BLaER1 treated with 17β-estradiol and CSF1 and Interleukin-3, amounts not matched to agents 10 nM and 100 nM (cell line): ENCODE results near the gene LDLR.

Source experiments
- H3K27ac ChIP-seq, 11 experiments: shearing (Covaris generic); formaldehyde crosslinking; 2 replicates each; pipeline ENCODE4 v1.8.1; 2022
- H3K27me3 ChIP-seq, 11 experiments: shearing (Covaris generic); formaldehyde crosslinking; 2 replicates each; pipeline ENCODE4 v1.8.1; 2022
- H3K36me3 ChIP-seq, 11 experiments: shearing (Covaris generic); formaldehyde crosslinking; 2 replicates each; pipeline ENCODE4 v1.8.1; 2022
- H3K4me1 ChIP-seq, 10 experiments: shearing (Covaris generic); formaldehyde crosslinking; 2 replicates each; pipeline ENCODE4 v1.8.1; 2022
- H3K4me2 ChIP-seq, 11 experiments: shearing (Covaris generic); formaldehyde crosslinking; 2 replicates each; pipeline ENCODE4 v1.8.1; 2022
- H3K4me3 ChIP-seq, 10 experiments: shearing (Covaris generic); formaldehyde crosslinking; 2 replicates each; pipeline ENCODE4 v1.8.1; 2022
- H3K9ac ChIP-seq, 11 experiments: shearing (Covaris generic); formaldehyde crosslinking; 2 replicates each; pipeline ENCODE4 v1.8.1; 2022
- H3K9me3 ChIP-seq, 11 experiments: shearing (Covaris generic); formaldehyde crosslinking; replicated peaks in 1 of 11; 2 replicates each; pipeline ENCODE4 v1.8.1; 2022
- H4K20me1 ChIP-seq, 11 experiments: shearing (Covaris generic); formaldehyde crosslinking; 2 replicates each; pipeline ENCODE4 v1.8.1; 2022
- Cebpa-rat ChIP-seq, 11 experiments: shearing (Covaris generic); IDR thresholded peaks; 2 replicates each; pipeline ENCODE4 v1.8.1; 2022

Gene LDLR

GRCh38 chr19:11140896-11141295 lies 51.6 kb downstream of the LDLR start:
- Histone ChIP-seq H4K20me1 (peaks cover 0 to 17% (median 3%) of the 10 kb centered on the region in 11 experiments; a peak in 6 of 22 replicates), H3K27ac (peak overlapping the region in 1 of 11 experiments; percentile 30; a peak in 2 of 22 replicates), H3K27me3 (no peaks in the 10 kb centered on the region), H3K4me2 (peak overlapping the region in 9 of 11 experiments; percentile 20 to 95 (median 85); a peak in 15 of 22 replicates), H3K4me3 (no peak overlapping the region), H3K9me3 (peaks cover 0 to 9% (median 4%) of the 10 kb centered on the region in 11 experiments; a peak in 8 of 22 replicates), H3K4me1 (peaks cover 58 to 96% (median 93%) of the 10 kb centered on the region in 10 experiments), H3K36me3 (peaks cover 6 to 20% (median 13%) of the 10 kb centered on the region in 11 experiments; a peak in 19 of 22 replicates), H3K9ac (no peak overlapping the region)
- TF ChIP-seq Cebpa-rat (IDR thresholded peaks at IDR 0.05): no peak

GRCh38 chr19:11141937-11142527 lies 52.8 kb downstream of the LDLR start:
- H4K20me1 ChIP-seq: peaks cover 0 to 19% (median 2%) of the 10 kb centered on the region in 11 experiments; a peak in 5 of 22 replicates
- TF ChIP-seq Cebpa-rat (IDR thresholded peaks at IDR 0.05): no peak
- peaks cover 50 to 85% (median 81%) of the 10 kb centered on the region in 10 experiments for H3K4me1 ChIP-seq
- H3K27me3 ChIP-seq: no peaks in the 10 kb centered on the region
- peak overlapping the region in 6 of 11 experiments; percentile 4 to 57 (median 14); a peak in 6 of 22 replicates for H3K27ac ChIP-seq
- H3K9me3 ChIP-seq: peaks cover 0 to 12% (median 6%) of the 10 kb centered on the region in 11 experiments; a peak in 8 of 22 replicates
- H3K9ac ChIP-seq: peak overlapping the region in 3 of 11 experiments; percentile 9 to 30 (median 24); a peak in 2 of 22 replicates
- peaks cover 6 to 32% (median 24%) of the 10 kb centered on the region in 11 experiments; a peak in 19 of 22 replicates for H3K36me3 ChIP-seq
- H3K4me3 ChIP-seq: no peak overlapping the region
- H3K4me2 ChIP-seq: peak overlapping the region; percentile 40 to 98 (median 94)

- TF ChIP-seq Cebpa-rat (IDR thresholded peaks at IDR 0.05): no peak
- H3K27me3 ChIP-seq: no peaks in the 10 kb centered on the region
- peaks cover 44 to 79% (median 75%) of the 10 kb centered on the region in 10 experiments for H3K4me1 ChIP-seq
- H3K36me3 ChIP-seq: peaks cover 6 to 38% (median 30%) of the 10 kb centered on the region in 11 experiments; a peak in 19 of 22 replicates
- peaks cover 0 to 25% (median 3%) of the 10 kb centered on the region in 11 experiments; a peak in 5 of 22 replicates for H4K20me1 ChIP-seq
- peak overlapping the region in 5 of 10 experiments; percentile 5 to 39 (median 31); a peak in 5 of 20 replicates for H3K4me3 ChIP-seq
- peak overlapping the region in 10 of 11 experiments; percentile 59 to 74 (median 64); a peak in 19 of 22 replicates for H3K9ac ChIP-seq
- peaks cover 0 to 12% (median 6%) of the 10 kb centered on the region in 11 experiments; a peak in 8 of 22 replicates for H3K9me3 ChIP-seq
- peak overlapping the region; percentile 89 to 98 (median 95) for H3K4me2 ChIP-seq
- peak overlapping the region; percentile 4 to 83 (median 73); a peak in 20 of 22 replicates for H3K27ac ChIP-seq
Measured at GRCh38 chr19:11142528-11143171, 53.4 kb downstream of the LDLR start.

GRCh38 chr19:11145536-11145924 lies 56.3 kb downstream of the LDLR start:
- peaks cover 23 to 52% (median 47%) of the 10 kb centered on the region in 10 experiments for H3K4me1 ChIP-seq
- H3K27me3 ChIP-seq: no peaks in the 10 kb centered on the region
- peaks cover 0 to 12% (median 6%) of the 10 kb centered on the region in 11 experiments; a peak in 8 of 22 replicates for H3K9me3 ChIP-seq
- peaks cover 0 to 47% (median 7%) of the 10 kb centered on the region in 11 experiments; a peak in 9 of 22 replicates for H4K20me1 ChIP-seq
- H3K9ac ChIP-seq: no peak overlapping the region
- no peak overlapping the region for H3K4me3 ChIP-seq
- peak overlapping the region in 1 of 11 experiments; percentile 76; a peak in 2 of 22 replicates for H3K27ac ChIP-seq
- peak overlapping the region in 1 of 11 experiments; percentile 94; a peak in 1 of 22 replicates for H3K4me2 ChIP-seq
- no peak for TF ChIP-seq Cebpa-rat (IDR thresholded peaks at IDR 0.05)
- peaks cover 6 to 67% (median 58%) of the 10 kb centered on the region in 11 experiments; a peak in 19 of 22 replicates for H3K36me3 ChIP-seq

- H3K4me1 ChIP-seq: peaks cover 8 to 35% (median 29%) of the 10 kb centered on the region in 10 experiments
- H3K27me3 ChIP-seq: no peaks in the 10 kb centered on the region
- H3K27ac ChIP-seq: no peak overlapping the region
- peaks cover 0 to 12% (median 6%) of the 10 kb centered on the region in 11 experiments; a peak in 8 of 22 replicates for H3K9me3 ChIP-seq
- H4K20me1 ChIP-seq: peaks cover 0 to 53% (median 7%) of the 10 kb centered on the region in 11 experiments; a peak in 10 of 22 replicates
- TF ChIP-seq Cebpa-rat (IDR thresholded peaks at IDR 0.05): no peak
- H3K4me2 ChIP-seq: no peak overlapping the region
- H3K9ac ChIP-seq: no peak overlapping the region
- no peak overlapping the region for H3K4me3 ChIP-seq
- peaks cover 6 to 87% (median 69%) of the 10 kb centered on the region in 11 experiments; a peak in 19 of 22 replicates for H3K36me3 ChIP-seq
Measured at GRCh38 chr19:11148001-11148400, 58.7 kb downstream of the LDLR start.

GRCh38 chr19:11151181-11151580 lies 61.9 kb downstream of the LDLR start:
- Histone ChIP-seq H3K36me3 (peaks cover 0 to 73% (median 56%) of the 10 kb centered on the region in 11 experiments; a peak in 18 of 22 replicates), H3K4me2 (peak overlapping the region in 2 of 11 experiments; percentile 5 to 27; a peak in 1 of 22 replicates), H3K9ac (no peak overlapping the region; a peak in 1 of 22 replicates), H3K4me3 (no peak overlapping the region), H3K27ac (no peak overlapping the region), H3K4me1 (peaks cover 11 to 34% (median 25%) of the 10 kb centered on the region in 10 experiments), H3K9me3 (peaks cover 0 to under 1% (median 0%) of the 10 kb centered on the region in 11 experiments; a peak in 3 of 22 replicates), H3K27me3 (no peaks in the 10 kb centered on the region), H4K20me1 (peaks cover 0 to 37% (median 5%) of the 10 kb centered on the region in 11 experiments; a peak in 9 of 22 replicates)
- no peak for TF ChIP-seq Cebpa-rat (IDR thresholded peaks at IDR 0.05)

GRCh38 chr19:11152318-11153062 lies 63.2 kb downstream of the LDLR start:
- H4K20me1 ChIP-seq: peaks cover 0 to 30% (median 5%) of the 10 kb centered on the region in 11 experiments; a peak in 9 of 22 replicates
- H3K27me3 ChIP-seq: no peaks in the 10 kb centered on the region
- H3K4me1 ChIP-seq: peaks cover 21 to 44% (median 30%) of the 10 kb centered on the region in 10 experiments
- TF ChIP-seq Cebpa-rat (IDR thresholded peaks at IDR 0.05): no peak
- H3K36me3 ChIP-seq: peaks cover 0 to 60% (median 44%) of the 10 kb centered on the region in 11 experiments; a peak in 18 of 22 replicates
- H3K9ac ChIP-seq: peak overlapping the region in 4 of 11 experiments; percentile 5 to 46 (median 30); a peak in 5 of 22 replicates
- peak overlapping the region in 1 of 11 experiments; percentile 2; a peak in 1 of 22 replicates for H3K4me2 ChIP-seq
- H3K4me3 ChIP-seq: no peak overlapping the region
- H3K27ac ChIP-seq: peak overlapping the region in 1 of 11 experiments; percentile 13; a peak in 1 of 22 replicates
- no peaks in the 10 kb centered on the region for H3K9me3 ChIP-seq

- Histone ChIP-seq H3K4me3 (peak overlapping the region; percentile 75 to 99 (median 84); a peak in 19 of 20 replicates), H3K4me1 (peaks cover 21 to 65% (median 43%) of the 10 kb centered on the region in 10 experiments), H3K27ac (peak overlapping the region in 9 of 11 experiments; percentile 71 to 91 (median 89); a peak in 16 of 22 replicates), H3K4me2 (peak overlapping the region; percentile 82 to 97 (median 93)), H3K9me3 (no peaks in the 10 kb centered on the region), H4K20me1 (peaks cover 0 to 12% (median 0%) of the 10 kb centered on the region in 11 experiments; a peak in 5 of 22 replicates), H3K36me3 (peaks cover 0 to 39% (median 22%) of the 10 kb centered on the region in 11 experiments; a peak in 16 of 22 replicates), H3K9ac (peak overlapping the region; percentile 67 to 92 (median 89); a peak in 21 of 22 replicates), H3K27me3 (no peaks in the 10 kb centered on the region)
- TF ChIP-seq Cebpa-rat (IDR thresholded peaks at IDR 0.05): no peak
Measured at GRCh38 chr19:11154683-11155047, 65.4 kb downstream of the LDLR start.
